ENCODE data around the gene TM9SF1.

DNA sequence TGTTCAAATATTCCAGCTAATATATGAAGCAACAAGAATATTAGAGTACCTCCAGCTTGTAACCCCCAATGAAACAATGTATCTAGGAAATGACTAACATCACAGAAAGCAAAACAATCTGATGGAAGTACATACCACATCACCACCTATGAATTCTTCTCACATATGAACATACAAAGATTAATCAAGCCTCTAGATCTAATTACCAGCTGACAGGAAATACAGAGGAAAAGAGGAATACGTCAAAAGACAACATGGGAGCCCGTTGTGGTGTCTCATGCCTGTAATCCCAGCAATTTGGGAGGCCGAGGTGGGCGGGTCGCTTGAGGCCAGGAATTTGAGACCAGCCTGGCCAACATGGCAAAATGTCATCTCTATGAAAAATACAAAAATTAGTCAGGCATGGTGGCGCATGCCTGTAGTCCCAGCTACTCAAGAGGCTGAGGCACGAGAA lies 29.4 kb upstream of the TM9SF1 start:
- no peak for TF ChIP-seq CTCF (IDR thresholded peaks at IDR 0.05)
- no peak for TF ChIP-seq POLR2A (IDR thresholded peaks at IDR 0.05)

All from upper lobe of left lung (tissue), 4 donors.